ENCODE results near the gene PTTG1.

DNA sequence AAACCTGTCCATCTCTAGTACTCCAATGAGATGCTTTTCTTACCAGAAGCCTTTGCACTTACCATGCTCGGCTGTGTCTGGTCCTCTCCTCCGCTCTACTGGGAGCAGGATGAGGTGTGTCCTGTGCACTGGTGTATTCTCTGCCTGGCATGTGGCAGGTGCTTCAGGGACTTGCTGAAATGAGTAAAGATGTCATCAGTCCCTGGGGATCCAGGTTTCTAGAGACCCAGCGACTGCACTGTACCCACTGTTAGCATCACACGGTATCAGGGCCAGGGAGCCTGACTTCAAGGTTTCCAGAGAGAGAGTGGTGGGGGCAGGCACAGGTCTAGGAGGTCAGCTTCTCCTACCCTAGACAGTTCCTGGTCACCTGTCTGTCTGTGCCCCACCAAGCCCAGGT lies 10.5 kb downstream of the PTTG1 start:
- TF ChIP-seq GATA2 (IDR thresholded peaks at IDR 0.05; ENCODE audit: low read depth, low read length) (no peak), GATA3 (IDR thresholded peaks at IDR 0.05; ENCODE audit: low read depth, low read length) (no peak)
